Mammary epithelial cell (primary cell): ENCODE results near the gene CCT3.

Experiments used
- EZH2 ChIP-seq: IDR thresholded peaks from 2 replicates; pipeline ENCODE4 v1.6.1; 2012; ENCODE audit warnings: low read length, inconsistent platforms, borderline replicate concordance
- TF ChIP-seq, protein P1 (sequence below), 2 donors: IDR thresholded peaks in 1 of 2; conservative IDR thresholded peaks in 1 of 2; 2 replicates each; pipeline ENCODE4 v1.5.1; 2011 to 2012; ENCODE audit warnings: inconsistent platforms in 2 of 2, low read length in 2 of 2, mild to moderate bottlenecking in 2 of 2, control low read depth in 1 of 2, low read depth in 1 of 2; ENCODE audit not compliant: insufficient read depth in 1 of 2; ENCODE audit errors: extremely low read depth in 1 of 2

DNA sequence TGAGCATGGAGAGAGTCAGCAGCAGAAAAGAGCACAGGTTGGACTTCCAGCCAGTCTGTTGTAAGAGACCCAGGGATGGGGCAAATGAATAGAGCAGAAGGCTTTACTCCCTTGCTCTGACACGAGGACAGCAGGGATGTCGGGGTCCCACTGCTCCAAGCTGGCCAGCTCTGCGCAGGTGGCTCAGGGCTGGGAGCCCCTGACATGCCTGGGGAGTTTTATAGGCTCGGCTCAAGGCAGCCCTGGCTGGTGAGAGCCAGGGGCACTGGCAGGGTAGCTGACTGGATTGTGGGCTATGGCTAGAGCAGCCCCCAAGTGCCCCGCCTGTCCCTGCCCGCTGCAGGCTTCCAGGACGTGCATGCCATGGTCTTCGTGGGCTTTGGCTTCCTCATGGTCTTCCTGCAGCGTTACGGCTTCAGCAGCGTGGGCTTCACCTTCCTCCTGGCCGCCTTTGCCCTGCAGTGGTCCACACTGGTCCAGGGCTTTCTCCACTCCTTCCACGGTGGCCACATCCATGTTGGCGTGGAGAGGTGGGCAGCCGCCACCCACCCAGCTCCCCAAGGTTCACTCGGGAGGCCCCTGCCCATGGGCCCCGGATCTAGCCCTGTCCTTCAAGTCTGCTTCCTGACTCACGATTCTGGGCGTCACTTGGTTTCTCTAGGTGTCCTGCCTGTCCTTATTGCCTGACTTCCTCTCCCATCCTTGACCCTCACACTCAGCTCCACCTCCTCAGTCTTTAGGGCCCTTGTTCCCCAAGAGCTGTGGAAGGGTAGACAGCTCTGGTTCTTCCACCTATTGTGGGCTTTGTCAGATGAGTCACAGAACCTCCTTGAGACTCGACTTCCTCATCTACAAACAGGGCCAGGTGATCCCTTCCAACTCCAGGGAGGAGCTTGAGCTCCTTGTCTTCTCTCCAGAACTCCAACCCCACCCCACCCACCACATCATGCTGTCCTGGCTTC, 39.1 kb upstream of the CCT3 start:
- TF ChIP-seq, protein P1, sequence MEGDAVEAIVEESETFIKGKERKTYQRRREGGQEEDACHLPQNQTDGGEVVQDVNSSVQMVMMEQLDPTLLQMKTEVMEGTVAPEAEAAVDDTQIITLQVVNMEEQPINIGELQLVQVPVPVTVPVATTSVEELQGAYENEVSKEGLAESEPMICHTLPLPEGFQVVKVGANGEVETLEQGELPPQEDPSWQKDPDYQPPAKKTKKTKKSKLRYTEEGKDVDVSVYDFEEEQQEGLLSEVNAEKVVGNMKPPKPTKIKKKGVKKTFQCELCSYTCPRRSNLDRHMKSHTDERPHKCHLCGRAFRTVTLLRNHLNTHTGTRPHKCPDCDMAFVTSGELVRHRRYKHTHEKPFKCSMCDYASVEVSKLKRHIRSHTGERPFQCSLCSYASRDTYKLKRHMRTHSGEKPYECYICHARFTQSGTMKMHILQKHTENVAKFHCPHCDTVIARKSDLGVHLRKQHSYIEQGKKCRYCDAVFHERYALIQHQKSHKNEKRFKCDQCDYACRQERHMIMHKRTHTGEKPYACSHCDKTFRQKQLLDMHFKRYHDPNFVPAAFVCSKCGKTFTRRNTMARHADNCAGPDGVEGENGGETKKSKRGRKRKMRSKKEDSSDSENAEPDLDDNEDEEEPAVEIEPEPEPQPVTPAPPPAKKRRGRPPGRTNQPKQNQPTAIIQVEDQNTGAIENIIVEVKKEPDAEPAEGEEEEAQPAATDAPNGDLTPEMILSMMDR (conservative IDR thresholded peaks at IDR 0.05 in 1 of 2, IDR thresholded peaks at IDR 0.05 in 1 of 2; ENCODE audit: extremely low read depth in 1 of 2, insufficient read depth in 1 of 2, low read depth in 1 of 2, low read length in 2 of 2), result no peak
- no peak for TF ChIP-seq EZH2
